DMS79 treated with DMSO at 0.1 percent for 48 hours (cell line): ENCODE measurements around the gene TMEM144.
"Not testable (repeated sequence)": the region's sequence is repeated elsewhere in the genome, so short reads cannot be mapped to it uniquely, and the experiment has no call there.

Experiments used
- DNase-seq: peaks from one replicate; lab custom pipeline; 2025; lab: John Stamatoyannopoulos, UW

Gene TMEM144

GRCh38 chr4:158236304-158237030 is 26.2 kb downstream of the TMEM144 start:
- no peak for DNase-seq

GRCh38 chr4:158238575-158238974 is 28.3 kb downstream of the TMEM144 start:
- no peak for DNase-seq

GRCh38 chr4:158239196-158239595 is 28.9 kb downstream of the TMEM144 start:
- DNase-seq: no peak

- no peak for DNase-seq
Observed at GRCh38 chr4:158243071-158243470, 32.8 kb downstream of the TMEM144 start.

DNA sequence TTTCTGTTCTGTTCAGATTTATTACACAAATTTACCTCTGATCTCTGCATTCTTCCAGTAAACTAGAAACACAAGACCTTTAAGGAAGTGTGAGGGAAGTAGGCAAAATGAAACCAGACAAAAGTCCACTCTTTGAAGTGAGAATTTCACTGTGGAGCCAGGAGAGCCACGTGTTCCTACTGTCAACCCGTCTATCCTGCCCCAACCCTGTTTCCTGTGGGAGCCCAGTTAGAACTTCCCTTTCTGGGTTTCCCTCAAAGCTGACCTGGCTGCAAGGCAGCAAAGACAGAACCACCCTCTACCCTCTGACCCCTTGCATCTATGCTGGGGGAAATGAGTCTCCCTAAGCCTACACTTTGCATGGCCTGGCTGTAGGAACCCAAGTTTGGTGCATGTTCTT is 40.0 kb downstream of the TMEM144 start:
- DNase-seq: no peak

DNA sequence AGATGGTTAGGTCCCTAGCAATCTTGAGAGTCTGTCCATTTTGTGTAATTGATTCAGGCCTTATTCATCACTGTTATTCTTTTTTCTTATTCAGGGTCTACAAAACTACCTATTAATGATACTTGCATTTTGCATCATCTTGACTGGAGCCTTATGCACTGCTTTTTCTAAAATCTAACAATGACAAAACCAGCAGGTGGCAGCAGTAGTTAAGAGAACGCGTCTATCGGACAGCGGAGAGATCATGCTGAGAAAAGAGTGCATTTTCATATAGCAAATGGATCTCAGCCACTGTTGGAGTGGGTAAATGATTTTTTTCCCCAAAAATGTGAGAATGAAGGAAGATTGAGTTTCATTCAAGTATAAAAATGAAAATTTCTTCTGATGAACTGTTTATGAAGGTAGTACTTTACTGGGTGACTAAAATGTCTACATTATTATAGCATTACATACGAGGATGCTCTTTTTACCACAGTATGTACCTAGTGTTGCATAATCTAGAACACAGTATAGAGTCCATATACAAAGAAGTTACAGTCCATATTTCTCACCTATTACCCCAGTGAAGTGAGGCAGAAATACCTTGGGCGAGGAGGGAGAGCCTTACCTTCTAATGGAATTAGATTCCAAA is 43.2 kb downstream of the TMEM144 start:
- peak; percentile 1 for DNase-seq

DNA sequence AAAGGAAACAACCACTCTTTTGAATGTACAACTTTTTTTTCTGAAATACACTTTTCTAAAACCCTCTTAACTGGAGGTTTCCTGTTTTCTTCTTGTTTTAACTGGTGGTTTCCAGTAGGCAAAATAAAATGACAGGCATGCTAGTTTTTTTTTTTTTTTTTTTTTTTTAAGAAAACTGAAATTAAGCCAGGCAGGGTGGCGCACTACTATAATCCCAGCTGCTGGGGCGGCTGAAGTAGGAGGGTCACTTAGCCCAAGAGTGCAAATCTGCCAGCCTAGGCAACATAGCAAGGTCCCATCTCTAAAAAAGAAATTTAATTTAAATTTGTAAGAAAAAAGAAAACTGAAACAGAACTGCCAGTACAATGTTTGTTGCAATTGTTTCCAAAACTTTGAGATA is 44.0 kb downstream of the TMEM144 start:
- no peak for DNase-seq

DNA sequence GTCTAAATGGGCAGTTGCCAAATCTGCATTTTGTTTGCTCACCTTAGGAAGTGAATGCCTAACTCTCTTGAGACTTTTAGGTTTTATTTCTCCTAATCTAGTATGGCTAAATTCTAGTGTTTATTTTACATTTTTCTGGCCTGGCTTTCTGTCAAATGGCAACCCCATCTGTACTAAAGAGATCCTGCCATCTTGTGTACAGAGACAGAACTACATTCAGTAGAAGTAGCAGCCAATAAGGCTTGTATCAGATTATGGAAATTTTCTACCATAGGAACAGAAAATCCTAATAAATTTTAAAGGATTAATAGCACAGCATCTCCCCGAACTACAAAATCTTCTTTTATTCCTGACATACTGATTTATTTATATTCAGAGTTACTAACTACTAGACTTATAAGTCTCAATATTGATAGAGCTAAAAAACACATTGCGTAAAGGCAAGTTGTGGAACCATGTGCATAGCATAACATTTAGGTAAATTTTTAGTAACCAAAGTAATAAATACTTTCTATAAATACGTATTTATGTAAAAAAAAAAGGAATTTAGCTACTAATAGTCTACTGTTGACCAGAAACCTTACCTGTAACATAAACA is 45.5 kb downstream of the TMEM144 start:
- no peak for DNase-seq

DNA sequence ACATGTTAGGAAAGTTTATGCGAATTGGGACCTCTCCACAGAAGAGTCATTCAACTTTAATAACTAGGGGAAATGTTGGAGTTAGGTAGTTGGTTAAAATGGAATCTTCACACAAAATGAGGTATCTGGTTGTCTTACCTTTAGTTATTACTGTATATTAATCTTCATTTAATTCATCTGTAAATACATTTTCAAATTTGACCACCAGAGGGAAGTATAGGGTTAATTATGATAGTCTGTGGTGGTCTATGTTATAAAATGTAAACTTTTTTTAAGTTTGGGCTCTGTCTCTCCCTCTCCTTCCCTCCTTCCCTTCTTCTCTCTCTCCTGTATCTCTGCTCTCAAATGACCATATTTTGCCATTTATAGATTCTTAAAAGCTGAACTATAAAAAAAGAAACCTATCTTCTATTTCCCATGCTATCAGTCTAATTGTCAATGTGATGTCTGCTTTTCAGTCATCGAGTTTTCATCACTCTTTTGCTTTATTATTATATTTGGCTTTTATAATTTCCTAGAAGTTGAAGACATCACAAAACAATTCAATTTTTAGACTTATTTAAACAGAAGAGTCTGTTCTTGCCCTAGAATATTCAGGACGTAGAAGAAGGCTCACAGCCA is 49.8 kb downstream of the TMEM144 start:
- DNase-seq: peak; percentile 4

DNA sequence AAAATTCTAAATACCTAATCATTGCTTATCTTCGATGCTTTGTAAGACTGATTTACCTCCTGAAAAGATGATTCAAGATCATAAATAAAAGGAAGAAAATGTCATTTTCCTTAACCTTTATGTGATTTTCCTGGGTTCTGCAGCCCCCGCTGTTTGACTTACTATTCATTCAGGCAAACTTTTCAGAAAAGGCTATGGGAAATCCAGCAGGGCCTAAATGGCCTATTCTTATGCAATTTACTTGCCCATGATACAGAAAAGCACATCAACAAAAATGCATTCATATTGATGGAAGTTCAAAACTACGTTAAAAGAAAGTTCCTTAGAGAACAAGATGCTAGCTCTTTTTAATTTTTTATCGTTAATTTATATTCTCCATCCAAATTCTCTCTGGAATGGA is 51.2 kb downstream of the TMEM144 start:
- DNase-seq: no peak

- no peak for DNase-seq
Observed at GRCh38 chr4:158268553-158268952, 58.3 kb downstream of the TMEM144 start.

DNA sequence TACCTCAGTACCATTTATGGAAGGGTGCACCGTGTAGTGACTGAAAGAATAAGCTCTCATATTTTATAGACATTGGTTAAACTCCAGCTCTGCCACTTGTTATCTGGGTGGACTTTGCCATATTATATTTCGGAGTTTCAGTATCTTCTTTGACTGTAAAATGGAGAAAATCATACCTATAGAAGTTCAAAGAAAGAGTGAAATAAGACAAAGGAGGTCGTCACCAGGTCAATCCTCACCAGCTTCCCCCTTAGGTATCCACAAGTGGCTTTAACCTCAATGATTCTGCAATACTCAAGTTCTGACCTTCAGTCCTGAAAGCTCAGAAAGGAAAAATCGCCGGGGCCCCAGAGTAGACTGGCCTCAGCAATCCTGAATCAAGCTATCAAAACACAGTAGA is 64.3 kb downstream of the TMEM144 start:
- DNase-seq: no peak

DNA sequence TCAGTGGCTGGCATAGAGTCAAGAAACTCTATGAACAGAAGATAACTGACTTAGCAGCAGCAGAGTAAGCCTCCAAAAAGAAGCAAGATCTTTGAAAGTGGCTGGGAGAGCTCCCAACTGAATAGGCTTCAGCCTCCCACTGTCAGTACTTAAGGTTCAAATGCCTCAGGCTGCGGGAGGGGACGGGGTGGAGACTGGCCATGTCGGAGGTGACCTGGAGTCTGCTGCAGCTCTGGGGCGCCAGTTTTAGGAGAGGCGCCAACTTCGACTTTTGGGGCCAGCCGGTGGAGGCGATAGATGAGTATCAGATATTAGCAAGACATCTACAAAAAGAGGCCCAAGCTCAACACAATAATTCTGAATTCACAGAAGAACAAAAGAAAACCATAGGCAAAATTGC is 67.3 kb downstream of the TMEM144 start:
- no peak for DNase-seq

DNA sequence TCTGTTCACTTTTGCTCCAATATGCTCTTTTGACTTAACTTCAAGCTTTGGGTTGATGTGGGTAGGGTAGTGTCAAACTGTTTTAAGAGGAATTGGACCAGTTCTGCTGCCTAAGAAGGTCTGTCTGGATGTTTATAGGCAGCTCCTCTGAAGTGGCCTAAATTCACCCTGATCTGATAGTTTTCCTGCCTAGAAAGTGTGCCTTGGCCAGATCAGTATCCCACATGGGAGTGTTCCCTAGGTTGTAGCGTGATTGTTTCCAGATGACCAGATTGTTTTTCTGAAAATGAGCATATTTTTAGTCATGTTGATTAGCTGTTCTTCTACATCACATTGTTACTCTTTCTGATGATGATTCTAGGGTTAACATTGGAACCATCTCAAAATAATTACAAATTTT is 68.8 kb downstream of the TMEM144 start:
- DNase-seq: not testable (repeated sequence)

GRCh38 chr4:158280856-158281255 is 70.6 kb downstream of the TMEM144 start:
- DNase-seq: no peak

- DNase-seq: no peak
Observed at GRCh38 chr4:158282252-158282651, 72.0 kb downstream of the TMEM144 start.

GRCh38 chr4:158285429-158286216 is 75.3 kb downstream of the TMEM144 start:
- no peak for DNase-seq

GRCh38 chr4:158290912-158291311 is 80.6 kb downstream of the TMEM144 start:
- DNase-seq: no peak

DNA sequence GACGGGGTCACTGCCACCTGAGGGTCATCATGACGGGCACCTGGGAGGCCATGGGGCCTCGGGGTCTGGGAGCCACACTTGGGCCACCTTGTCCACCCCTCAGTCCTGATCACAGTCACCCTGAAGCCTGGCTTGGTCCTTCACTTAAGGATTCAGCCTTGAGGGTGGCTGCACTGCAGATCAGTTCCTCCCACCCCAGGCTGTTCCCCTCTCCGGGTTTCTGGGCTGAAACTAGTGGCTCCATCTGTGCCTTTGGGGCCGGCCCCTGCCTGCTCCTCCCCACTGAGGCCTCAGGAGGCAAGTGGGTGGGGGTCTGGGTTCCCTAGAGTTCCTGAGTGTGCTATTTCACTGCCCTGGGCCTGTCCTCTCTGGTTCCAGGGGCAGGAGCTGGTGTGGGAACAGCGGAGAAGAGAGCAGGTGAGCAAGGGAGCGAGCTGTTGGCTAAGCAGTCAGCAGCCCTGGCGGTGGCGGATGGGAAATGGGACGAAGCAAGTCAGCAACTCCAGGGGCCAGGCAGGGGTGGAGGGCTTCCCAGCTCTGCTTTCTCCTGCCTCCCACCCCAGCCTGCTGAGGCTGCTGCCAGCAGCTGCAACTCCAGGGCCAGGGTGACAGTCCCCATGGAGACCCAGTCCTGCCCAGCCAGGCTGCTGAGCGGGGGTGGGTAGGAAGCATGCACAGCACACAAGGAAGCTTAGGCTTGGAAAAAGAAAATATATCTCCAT is 81.2 kb downstream of the TMEM144 start:
- no peak for DNase-seq

- DNase-seq: no peak
Observed at GRCh38 chr4:158292156-158292555, 81.9 kb downstream of the TMEM144 start.

DNA sequence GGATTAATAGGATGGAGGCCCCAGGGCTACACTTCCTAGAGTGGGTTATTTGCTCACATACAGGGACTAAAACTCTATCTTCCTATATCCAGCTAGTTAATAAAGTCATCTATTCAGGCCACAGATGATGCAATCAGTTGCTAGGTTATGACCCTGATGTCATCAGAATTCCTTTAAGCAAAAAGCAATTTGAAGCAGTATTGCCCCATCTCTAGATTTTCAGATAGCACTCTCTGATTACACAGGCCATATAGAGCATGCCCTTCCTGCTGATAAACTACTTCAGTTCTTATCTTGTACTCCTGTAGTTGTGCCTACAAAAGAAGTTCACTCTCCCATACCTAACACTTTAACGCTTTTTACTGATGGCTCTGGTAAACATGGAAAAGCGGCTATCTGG is 84.8 kb downstream of the TMEM144 start:
- no peak for DNase-seq

- DNase-seq: no peak
Observed at GRCh38 chr4:158297866-158298265, 87.6 kb downstream of the TMEM144 start.
